ENCODE results near the gene ASXL1.

Gene ASXL1

DNA sequence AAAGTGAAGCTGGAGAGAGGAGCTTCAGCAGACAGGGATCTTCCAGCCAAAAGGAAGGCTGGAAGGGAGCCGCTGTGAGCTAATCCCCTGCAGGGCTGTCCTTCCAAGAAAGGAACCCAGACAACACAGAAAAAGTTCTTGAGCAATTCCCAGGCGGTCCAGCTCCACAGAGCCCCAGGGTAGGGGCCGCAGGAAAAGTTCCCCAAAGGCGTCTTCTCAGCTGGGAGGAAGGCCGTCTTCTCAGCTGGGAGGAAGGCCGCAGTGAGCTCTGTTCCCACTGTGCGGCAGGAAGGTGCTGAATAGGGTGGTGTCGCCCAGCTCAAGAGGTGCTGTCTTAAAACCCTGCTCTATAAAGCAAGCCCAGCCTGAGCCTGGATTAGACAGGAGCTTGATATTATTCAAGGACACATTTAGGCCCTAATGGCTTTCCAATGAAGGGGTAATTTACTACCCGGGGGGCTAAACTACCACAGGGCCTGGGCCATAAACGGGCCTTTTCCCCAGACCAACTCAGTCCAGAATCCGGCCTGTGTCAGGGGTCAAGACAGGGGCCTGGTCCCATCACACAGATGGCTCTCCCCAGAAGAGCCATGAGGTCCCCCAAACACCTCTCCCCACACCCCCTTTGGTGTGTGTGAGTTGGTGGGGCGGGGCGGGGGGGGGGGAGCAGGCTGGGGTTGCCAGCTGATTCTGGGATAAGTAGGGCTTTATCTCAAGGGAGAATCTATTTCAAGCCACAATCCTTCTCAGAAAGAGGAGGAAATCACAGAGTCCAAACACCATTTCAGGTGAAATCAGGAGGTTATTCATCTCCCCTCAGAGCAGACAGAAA lies 123.4 kb downstream of the ASXL1 start:
- DNase-seq = peak in 4 of 14 donors; percentile 31 to 62 (median 34)

- no peak for DNase-seq
These were observed 124.0 kb downstream of the ASXL1 start for GRCh38 chr20:32482143-32482441.

- DNase-seq = peak in 4 of 14 donors; percentile 32 to 56 (median 42)
These were observed 124.5 kb downstream of the ASXL1 start for GRCh38 chr20:32482442-32483261.

GRCh38 chr20:32483351-32484224 lies 125.5 kb downstream of the ASXL1 start:
- peak in 13 of 14 donors; percentile 31 to 86 (median 62) for DNase-seq

GRCh38 chr20:32484225-32484957 lies 126.3 kb downstream of the ASXL1 start:
- peak in 6 of 14 donors; percentile 44 to 76 (median 59) for DNase-seq

- DNase-seq = peak in 11 of 14 donors; percentile 28 to 83 (median 57)
These were observed 127.0 kb downstream of the ASXL1 start for GRCh38 chr20:32484958-32485769.

DNA sequence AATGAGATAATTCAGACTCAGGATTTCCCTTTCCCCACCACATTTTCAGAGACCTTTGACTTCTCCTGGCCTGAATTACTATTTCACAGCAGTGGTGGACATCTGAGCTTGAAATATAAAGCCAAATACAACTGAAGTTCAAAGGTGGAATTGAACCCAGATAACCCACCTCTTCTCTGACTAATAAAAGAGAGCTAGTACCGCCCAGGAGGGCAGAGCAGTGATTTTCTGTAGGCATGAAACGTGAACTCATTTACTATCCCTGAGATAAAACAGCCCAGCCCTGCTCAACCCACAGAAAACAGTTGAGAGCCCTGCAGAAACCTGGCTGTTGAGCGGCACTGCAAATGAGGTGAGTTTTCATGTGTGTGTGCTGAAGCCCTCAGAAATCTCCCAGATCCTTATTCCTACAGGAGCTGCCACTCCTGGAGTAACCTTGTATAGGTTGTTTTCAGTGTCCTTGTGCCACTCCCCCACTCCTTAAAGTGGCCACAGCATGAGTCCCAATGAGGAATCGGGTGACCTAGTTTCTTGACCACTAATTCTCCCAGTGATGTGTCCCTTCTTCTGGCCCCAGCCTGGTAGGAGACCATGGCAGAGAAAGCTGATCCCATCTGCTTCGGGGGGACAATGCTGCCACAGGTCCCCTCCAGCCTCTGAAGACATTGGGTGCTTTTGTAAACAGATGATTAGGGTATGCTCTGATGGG lies 127.8 kb downstream of the ASXL1 start:
- no peak for DNase-seq

DNA sequence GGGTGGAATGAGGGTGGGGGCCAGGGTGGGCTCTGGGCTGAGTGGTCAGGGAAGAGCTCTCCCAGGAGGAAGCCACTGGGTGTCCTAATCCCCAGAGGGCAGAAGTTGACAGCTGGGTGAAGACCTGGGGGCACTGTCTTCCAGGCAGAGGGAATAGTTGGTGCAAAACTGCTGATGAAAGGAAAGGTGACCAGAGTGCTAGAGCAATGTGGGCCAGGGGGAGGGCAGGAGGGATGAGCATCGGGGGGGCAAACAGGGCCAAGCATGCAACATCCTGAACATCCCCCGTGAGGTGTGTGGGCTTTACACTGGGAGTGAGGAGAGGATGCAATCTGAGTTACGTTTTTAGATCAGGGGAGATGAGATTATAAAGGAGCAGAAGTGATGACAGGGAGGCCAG lies 129.2 kb downstream of the ASXL1 start:
- no peak for DNase-seq

DNA sequence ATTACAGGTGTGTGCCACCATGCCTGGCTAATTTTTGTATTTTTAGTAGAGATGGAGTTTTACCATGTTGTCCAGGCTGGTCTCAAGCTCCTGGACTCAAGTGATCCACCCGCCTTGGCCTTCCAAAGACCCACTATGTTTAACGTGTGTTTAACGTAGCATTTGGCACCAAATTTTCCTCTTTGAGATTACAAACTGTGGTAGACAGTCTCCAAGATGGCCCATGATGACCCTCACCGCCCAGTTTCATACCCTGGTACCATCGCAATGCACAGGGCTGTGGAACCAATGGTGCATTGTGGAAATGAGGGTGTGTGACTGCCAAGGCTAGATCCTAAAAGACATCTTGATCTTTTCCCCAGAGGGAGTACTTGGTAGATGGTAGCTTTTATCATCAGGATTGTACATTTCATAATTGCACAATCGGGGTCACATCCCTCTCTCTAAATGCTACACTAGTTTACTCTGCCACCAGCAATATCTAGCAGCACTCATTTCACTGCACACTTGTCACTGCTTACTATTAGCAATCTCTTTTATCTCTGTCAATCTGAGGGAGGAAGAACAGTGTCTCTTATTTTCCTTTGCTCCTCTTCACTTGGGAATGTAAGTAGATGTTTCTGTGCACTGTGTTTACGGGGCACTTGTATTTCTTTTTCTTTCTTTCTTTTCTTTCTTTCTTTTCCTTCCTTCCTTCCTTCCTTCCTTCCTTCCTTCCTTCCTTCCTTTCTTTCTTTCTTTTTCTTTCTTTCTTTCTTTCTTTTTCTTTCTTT lies 130.1 kb downstream of the ASXL1 start:
- DNase-seq = no peak

Measured in C1 segment of cervical spinal cord (tissue), 14 donors.